Mucosa of gallbladder (tissue), 1 donor: ENCODE measurements around the gene MCUR1. TPM values are rescaled to one million over a fixed set of nuclear protein-coding genes. Genes with fewer than 3 reads are reported as not detected.
"Not testable (repeated sequence)": the region's sequence is repeated elsewhere in the genome, so short reads cannot be mapped to it uniquely, and the experiment has no call there.

Experiments used
- DNase-seq: peaks from one replicate; pipeline ENCODE4 v3.0.0-alpha.2; 2020; ENCODE audit warnings: low spot score
- total RNA-seq: library from RNA; stranded (reverse); gene quantifications from one replicate; pipeline ENCODE4 v1.2.1, GENCODE V29; 2021
- donor health status: DM: no; HTN: no; CAD: no.

The MCUR1 gene
- total RNA-seq, 1 donor from 2014 or later: 18.1 TPM

GRCh38 chr6:13828656-13829301, 14.4 kb upstream of the MCUR1 start:
- not testable (repeated sequence) for DNase-seq

- DNase-seq: no peak
These were observed 12.7 kb upstream of the MCUR1 start for GRCh38 chr6:13827032-13827431.

- no peak for DNase-seq
These were observed 11.5 kb upstream of the MCUR1 start for GRCh38 chr6:13825871-13826270.

- no peak for DNase-seq
These were observed 4.0 kb upstream of the MCUR1 start for GRCh38 chr6:13818341-13818740.

GRCh38 chr6:13814938-13815575, 700 bp upstream of the MCUR1 start:
- DNase-seq: no peak

GRCh38 chr6:13813621-13814175, 659 bp downstream of the MCUR1 start:
- peak; percentile 22 for DNase-seq

- DNase-seq: no peak
These were observed 1.3 kb downstream of the MCUR1 start for GRCh38 chr6:13813026-13813425.

GRCh38 chr6:13812359-13812642, 2.1 kb downstream of the MCUR1 start:
- DNase-seq: no peak

GRCh38 chr6:13811627-13812358, 2.6 kb downstream of the MCUR1 start:
- DNase-seq: peak; percentile 12

GRCh38 chr6:13810688-13811446, 3.5 kb downstream of the MCUR1 start:
- no peak for DNase-seq

GRCh38 chr6:13808801-13809200, 5.6 kb downstream of the MCUR1 start:
- DNase-seq: no peak

- no peak for DNase-seq
These were observed 6.7 kb downstream of the MCUR1 start for GRCh38 chr6:13807696-13808095.

- no peak for DNase-seq
These were observed 10.8 kb downstream of the MCUR1 start for GRCh38 chr6:13803581-13803980.

- no peak for DNase-seq
These were observed 13.7 kb downstream of the MCUR1 start for GRCh38 chr6:13800615-13801014.

GRCh38 chr6:13796781-13797180, 17.6 kb downstream of the MCUR1 start:
- no peak for DNase-seq

- DNase-seq: peak; percentile 85
These were observed 19.2 kb downstream of the MCUR1 start for GRCh38 chr6:13795041-13795750.

GRCh38 chr6:13794184-13794583, 20.2 kb downstream of the MCUR1 start:
- DNase-seq: no peak

GRCh38 chr6:13789746-13790145, 24.6 kb downstream of the MCUR1 start:
- no peak for DNase-seq

GRCh38 chr6:13788820-13789219, 25.5 kb downstream of the MCUR1 start:
- no peak for DNase-seq

GRCh38 chr6:13787137-13787536, 27.2 kb downstream of the MCUR1 start:
- DNase-seq: peak; percentile 37

GRCh38 chr6:13780162-13780561, 34.2 kb downstream of the MCUR1 start:
- not testable (repeated sequence) for DNase-seq
